CD14-positive monocyte (primary cell): ENCODE results near the gene CGB7. TPM values are rescaled to one million over a fixed set of nuclear protein-coding genes. Genes with fewer than 3 reads are reported as not detected.

Experiments used
- DNase-seq, 3 donors: peaks; one replicate each; pipeline ENCODE4 v3.0.0-alpha.2; 2011 to 2022
- H2AFZ ChIP-seq: 2 replicates; pipeline ENCODE4 v1.6.0; 2012; ENCODE audit warnings: mild to moderate bottlenecking, low read depth, low read length, inconsistent platforms; ENCODE audit not compliant: insufficient read depth, poor library complexity, severe bottlenecking
- H3K27ac ChIP-seq, 2 donors: 1 replicate in 1 of 2; 2 replicates in 1 of 2; pipeline ENCODE4 v1.5.1; 2012 to 2013; ENCODE audit warnings: low read length in 2 of 2, control low read depth in 1 of 2, inconsistent platforms in 1 of 2, low read depth in 1 of 2, mild to moderate bottlenecking in 1 of 2
- H3K27me3 ChIP-seq, 2 donors: one replicate each; pipeline versions ENCODE4 v1.6.0 to v1.6.1; 2011 to 2013; ENCODE audit warnings: low read length in 2 of 2; ENCODE audit not compliant: control insufficient read depth in 2 of 2, insufficient read depth in 2 of 2
- H3K36me3 ChIP-seq, 2 donors: replicated peaks in 1 of 2; 1 replicate in 1 of 2; 2 replicates in 1 of 2; pipeline versions ENCODE4 v1.5.1 to v1.6.1; 2012 to 2013; ENCODE audit warnings: low read length in 2 of 2, control low read depth in 1 of 2, inconsistent platforms in 1 of 2, mild to moderate bottlenecking in 1 of 2; ENCODE audit not compliant: insufficient read depth in 2 of 2, control insufficient read depth in 1 of 2
- H3K4me1 ChIP-seq, 2 donors: 1 replicate in 1 of 2; 2 replicates in 1 of 2; pipeline versions ENCODE4 v1.5.1 to v1.6.1; 2012 to 2013; ENCODE audit warnings: low read length in 2 of 2, control low read depth in 1 of 2, inconsistent platforms in 1 of 2, mild to moderate bottlenecking in 1 of 2, moderate library complexity in 1 of 2; ENCODE audit not compliant: insufficient read depth in 2 of 2, control insufficient read depth in 1 of 2
- H3K4me2 ChIP-seq: replicated peaks from 2 replicates; pipeline ENCODE3; 2012; ENCODE audit warnings: low read length, moderate library complexity, mild to moderate bottlenecking; ENCODE audit not compliant: poor library complexity, severe bottlenecking; ENCODE audit errors: extremely low read depth
- H3K4me3 ChIP-seq, 3 experiments: fragments of 200-600 bp in 1 of 3; sonication (generic) in 1 of 3; replicated peaks in 1 of 3; 1 replicate in 2 of 3; 2 replicates in 1 of 3; pipeline ENCODE4 v1.5.1; 2011 to 2013; ENCODE audit warnings: low read length in 3 of 3, mild to moderate bottlenecking in 3 of 3, control low read depth in 2 of 3, low read depth in 2 of 3, inconsistent platforms in 1 of 3, moderate library complexity in 1 of 3
- H3K79me2 ChIP-seq: 2 replicates; pipeline ENCODE4 v1.6.0; 2012; ENCODE audit warnings: mild to moderate bottlenecking, control low read depth, inconsistent platforms, low read length, moderate library complexity; ENCODE audit not compliant: insufficient read depth
- H3K9ac ChIP-seq: 2 replicates; pipeline ENCODE4 v1.6.0; 2017; ENCODE audit warnings: low read length, mild to moderate bottlenecking; ENCODE audit not compliant: insufficient read depth, poor library complexity, severe bottlenecking
- H3K9me3 ChIP-seq, 2 donors: replicated peaks in 1 of 2; 1 replicate in 1 of 2; 2 replicates in 1 of 2; pipeline versions ENCODE4 v1.5.1 to v1.6.1; 2012 to 2013; ENCODE audit warnings: low read length in 2 of 2, control low read depth in 1 of 2; ENCODE audit not compliant: control insufficient read depth in 1 of 2, insufficient read depth in 1 of 2
- H4K20me1 ChIP-seq: 2 replicates; pipeline ENCODE4 v1.6.0; 2012; ENCODE audit warnings: mild to moderate bottlenecking, low read length, control low read depth, moderate library complexity; ENCODE audit not compliant: insufficient read depth
- H3K27ac Mint-ChIP-seq, 7 donors: one replicate each; pipeline ENCODE4 v1.8.0; 2020; ENCODE audit warnings: mild to moderate bottlenecking in 7 of 7, mixed read lengths in 7 of 7, moderate library complexity in 6 of 7, inconsistent platforms in 2 of 7
- H3K27me3 Mint-ChIP-seq, 3 donors: one replicate each; pipeline ENCODE4 v1.8.0; 2021 to 2022; ENCODE audit warnings: low read depth in 3 of 3, mild to moderate bottlenecking in 3 of 3, mixed read lengths in 3 of 3, moderate library complexity in 3 of 3, inconsistent platforms in 1 of 3
- H3K36me3 Mint-ChIP-seq, 2 donors: one replicate each; pipeline ENCODE4 v1.8.0; 2020; ENCODE audit warnings: mixed read lengths in 2 of 2, inconsistent platforms in 1 of 2, mild to moderate bottlenecking in 1 of 2
- H3K4me1 Mint-ChIP-seq: one replicate; pipeline ENCODE4 v1.8.0; 2020; ENCODE audit warnings: mild to moderate bottlenecking, mixed read lengths
- H3K4me3 Mint-ChIP-seq, 2 donors: one replicate each; pipeline ENCODE4 v1.8.0; 2020; ENCODE audit warnings: mild to moderate bottlenecking in 2 of 2, mixed read lengths in 2 of 2, moderate library complexity in 1 of 2
- H3K9me3 Mint-ChIP-seq, 7 donors: one replicate each; pipeline ENCODE4 v1.8.0; 2020 to 2022; ENCODE audit warnings: mixed read lengths in 7 of 7, mild to moderate bottlenecking in 6 of 7, moderate library complexity in 6 of 7, inconsistent platforms in 2 of 7
- WGBS: methylation state at CpG from one replicate; pipeline ENCODE4 v1.1.5; 2013; ENCODE audit warnings: missing lambda C conversion rate; ENCODE audit not compliant: insufficient coverage; 5-methylcytosine and 5-hydroxymethylcytosine counted together
- intact Hi-C, 2 donors: fragments of 100-400 bp; cut with micrococcal nuclease; formaldehyde crosslinking; loops; one replicate each; pipeline versions ENCODE4 v1.15.0 to v1.15.1; 2023
- polyA plus RNA-seq, 3 donors: library from polyadenylated mRNA; depleted of rRNA in 1 of 3; unstranded in 2 of 3; stranded (reverse) in 1 of 3; fragments of 300-500 nt in 2 of 3; fragments of >200 nt in 1 of 3; fragmentation: Illumina TruSeq in 2 of 3; gene quantifications; 1 replicate in 2 of 3; 2 replicates in 1 of 3; pipeline ENCODE4 v1.2.3, GENCODE V29; 2012 to 2021
- TF ChIP-seq, protein P1 (sequence below): fragments of 200-600 bp; IDR thresholded peaks from one replicate; pipeline ENCODE4 v1.8.0; 2022; ENCODE audit warnings: antibody characterized with exemption, mild to moderate bottlenecking

Gene CGB7
- polyA plus RNA-seq, 3 donors = not detected

DNA sequence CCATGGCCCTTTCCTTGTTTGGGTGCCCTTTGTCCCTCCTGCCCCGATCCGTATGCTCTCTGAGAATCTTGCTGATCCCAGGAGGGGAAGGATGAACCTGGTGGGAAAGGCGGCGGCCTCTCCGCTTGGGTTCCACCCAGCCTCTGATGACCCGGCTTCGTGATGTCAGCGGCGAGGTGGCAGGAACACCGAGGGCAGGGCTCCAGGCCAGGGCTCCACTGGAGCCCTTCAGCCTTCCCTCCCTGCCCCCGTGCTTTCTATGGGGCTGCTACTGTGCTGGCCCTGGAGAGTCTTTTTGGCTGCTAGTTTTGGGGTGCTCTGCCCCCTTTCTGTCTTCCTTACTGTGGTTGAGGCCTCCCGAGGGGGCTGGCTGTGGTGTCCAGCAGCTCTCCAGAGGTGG is 44.8 kb upstream of the CGB7 start:
- no peak for DNase-seq
- Histone ChIP-seq H3K79me2 (peaks cover 12% of the 10 kb centered on the region), H4K20me1 (peaks cover 90% of the 10 kb centered on the region), H3K27ac (no peak overlapping the region), H3K9me3 (no peaks in the 10 kb centered on the region), H3K36me3 (peaks cover 86 to 98% of the 10 kb centered on the region in 2 donors), H3K27me3 (no peaks in the 10 kb centered on the region), H3K4me1 (no peaks in the 10 kb centered on the region), H3K4me3 (no peak overlapping the region), H2AFZ (no peak overlapping the region), H3K9ac (no peak overlapping the region), H3K4me2 (no peak overlapping the region)
- H3K36me3 Mint-ChIP-seq = peaks cover 72 to 93% of the 10 kb centered on the region in 2 donors
- no peaks in the 10 kb centered on the region for H3K27me3 Mint-ChIP-seq
- intact Hi-C loops = no loop called here
- WGBS = 93% methylated on average over 10 of the region's 12 CpGs
- H3K4me1 Mint-ChIP-seq = no peaks in the 10 kb centered on the region
- H3K27ac Mint-ChIP-seq = peak overlapping the region in 1 of 7 donors; percentile 55
- TF ChIP-seq, protein P1, sequence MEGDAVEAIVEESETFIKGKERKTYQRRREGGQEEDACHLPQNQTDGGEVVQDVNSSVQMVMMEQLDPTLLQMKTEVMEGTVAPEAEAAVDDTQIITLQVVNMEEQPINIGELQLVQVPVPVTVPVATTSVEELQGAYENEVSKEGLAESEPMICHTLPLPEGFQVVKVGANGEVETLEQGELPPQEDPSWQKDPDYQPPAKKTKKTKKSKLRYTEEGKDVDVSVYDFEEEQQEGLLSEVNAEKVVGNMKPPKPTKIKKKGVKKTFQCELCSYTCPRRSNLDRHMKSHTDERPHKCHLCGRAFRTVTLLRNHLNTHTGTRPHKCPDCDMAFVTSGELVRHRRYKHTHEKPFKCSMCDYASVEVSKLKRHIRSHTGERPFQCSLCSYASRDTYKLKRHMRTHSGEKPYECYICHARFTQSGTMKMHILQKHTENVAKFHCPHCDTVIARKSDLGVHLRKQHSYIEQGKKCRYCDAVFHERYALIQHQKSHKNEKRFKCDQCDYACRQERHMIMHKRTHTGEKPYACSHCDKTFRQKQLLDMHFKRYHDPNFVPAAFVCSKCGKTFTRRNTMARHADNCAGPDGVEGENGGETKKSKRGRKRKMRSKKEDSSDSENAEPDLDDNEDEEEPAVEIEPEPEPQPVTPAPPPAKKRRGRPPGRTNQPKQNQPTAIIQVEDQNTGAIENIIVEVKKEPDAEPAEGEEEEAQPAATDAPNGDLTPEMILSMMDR = no peak
- no peak overlapping the region for H3K4me3 Mint-ChIP-seq
- peaks cover 0 to 1% (median 0%) of the 10 kb centered on the region in 7 donors for H3K9me3 Mint-ChIP-seq

GRCh38 chr19:49101160-49101559 is 43.6 kb upstream of the CGB7 start:
- Histone ChIP-seq H3K4me1 (no peaks in the 10 kb centered on the region), H3K9me3 (no peaks in the 10 kb centered on the region), H3K36me3 (peaks cover 85 to 98% of the 10 kb centered on the region in 2 donors), H4K20me1 (peaks cover 90% of the 10 kb centered on the region), H3K27me3 (no peaks in the 10 kb centered on the region), H3K9ac (no peak overlapping the region), H3K79me2 (peaks cover 12% of the 10 kb centered on the region), H2AFZ (no peak overlapping the region), H3K4me2 (no peak overlapping the region), H3K4me3 (no peak overlapping the region), H3K27ac (no peak overlapping the region)
- intact Hi-C loops = no loop called here
- 93% methylated on average over 6 of the region's 12 CpGs for WGBS
- no peak for DNase-seq
- Mint-ChIP-seq H3K4me3 (no peak overlapping the region), H3K36me3 (peaks cover 70 to 93% of the 10 kb centered on the region in 2 donors), H3K9me3 (peaks cover 0 to 1% (median 0%) of the 10 kb centered on the region in 7 donors), H3K27me3 (no peaks in the 10 kb centered on the region), H3K4me1 (no peaks in the 10 kb centered on the region), H3K27ac (peak overlapping the region in 2 of 7 donors; percentile 10 to 38)
- TF ChIP-seq, protein P1 = no peak
